Renal pelvis (tissue), 4 donors: ENCODE results near the gene CLIP1. TPM values are rescaled to one million over a fixed set of nuclear protein-coding genes. Genes with fewer than 3 reads are reported as not detected.
"Not testable (repeated sequence)": the region's sequence is repeated elsewhere in the genome, so short reads cannot be mapped to it uniquely, and the experiment has no call there.

Source experiments
- DNase-seq: peaks from one replicate; pipeline ENCODE4 v3.0.0-alpha.2; 2013
- polyA plus RNA-seq, 3 donors: library from polyadenylated mRNA; unstranded; fragments of 120-200 nt; gene quantifications; one replicate each; pipeline ENCODE4 v1.2.1, GENCODE V29; 2013; ENCODE audit not compliant: insufficient read length in 3 of 3

Gene CLIP1
- polyA plus RNA-seq, 3 donors = 35.9 to 44.5 (median 40.6) TPM

- DNase-seq = not testable (repeated sequence)
These were observed 64.1 kb downstream of the CLIP1 start for GRCh38 chr12:122358403-122358802.

GRCh38 chr12:122357536-122357935 is 64.9 kb downstream of the CLIP1 start:
- DNase-seq = not testable (repeated sequence)

- DNase-seq = not testable (repeated sequence)
These were observed 65.5 kb downstream of the CLIP1 start for GRCh38 chr12:122356991-122357390.

GRCh38 chr12:122356192-122356635 is 66.3 kb downstream of the CLIP1 start:
- peak; percentile 46 for DNase-seq

GRCh38 chr12:122355706-122356105 is 66.8 kb downstream of the CLIP1 start:
- no peak for DNase-seq

- DNase-seq = no peak
These were observed 67.4 kb downstream of the CLIP1 start for GRCh38 chr12:122354958-122355641.

GRCh38 chr12:122352394-122352793 is 70.1 kb downstream of the CLIP1 start:
- DNase-seq = no peak

- no peak for DNase-seq
These were observed 72.2 kb downstream of the CLIP1 start for GRCh38 chr12:122350141-122350848.

GRCh38 chr12:122349078-122349477 is 73.4 kb downstream of the CLIP1 start:
- DNase-seq = no peak

GRCh38 chr12:122348505-122348904 is 74.0 kb downstream of the CLIP1 start:
- no peak for DNase-seq

GRCh38 chr12:122346054-122346453 is 76.4 kb downstream of the CLIP1 start:
- no peak for DNase-seq

GRCh38 chr12:122345042-122345441 is 77.4 kb downstream of the CLIP1 start:
- no peak for DNase-seq

- DNase-seq = no peak
These were observed 86.2 kb downstream of the CLIP1 start for GRCh38 chr12:122336015-122336946.

- no peak for DNase-seq
These were observed 89.1 kb downstream of the CLIP1 start for GRCh38 chr12:122333142-122334087.

GRCh38 chr12:122327494-122328385 is 94.7 kb downstream of the CLIP1 start:
- DNase-seq = no peak

GRCh38 chr12:122327014-122327413 is 95.5 kb downstream of the CLIP1 start:
- DNase-seq = no peak

- DNase-seq = peak; percentile 23
These were observed 95.9 kb downstream of the CLIP1 start for GRCh38 chr12:122326586-122326985.

- DNase-seq = no peak
These were observed 99.0 kb downstream of the CLIP1 start for GRCh38 chr12:122323311-122324019.

GRCh38 chr12:122322501-122322900 is 100.0 kb downstream of the CLIP1 start:
- DNase-seq = no peak
